ENCODE data around the gene LZTS2. TPM values are rescaled to one million over a fixed set of nuclear protein-coding genes. Genes with fewer than 3 reads are reported as not detected.

Gene LZTS2
- total RNA-seq, 1 experiment from 2014 or later = 69.1 TPM

GRCh38 chr10:100995181-100995580 is 4.4 kb upstream of the LZTS2 start:
- Histone ChIP-seq H3K23me2 (ENCODE audit: insufficient read length, low read depth, low read length, poor library complexity, severe bottlenecking) (peaks cover 26% of the 10 kb centered on the region), H4K20me1 (ENCODE audit: control insufficient read depth, insufficient read depth, insufficient read length) (no peaks in the 10 kb centered on the region), H2BK15ac (ENCODE audit: low read depth, low read length) (no peak overlapping the region), H3K4ac (ENCODE audit: low read depth, low read length) (no peak overlapping the region), H3K79me1 (ENCODE audit: insufficient read depth, low read depth, low read length, poor library complexity, severe bottlenecking) (no peaks in the 10 kb centered on the region), H2BK20ac (ENCODE audit: low read depth, low read length, poor library complexity, severe bottlenecking) (no peak overlapping the region), H3K9ac (ENCODE audit: extremely low read depth, insufficient read length, low read length) (no peak overlapping the region), H3K4me2 (ENCODE audit: insufficient read depth, insufficient read length, low read length) (no peak overlapping the region), H2AFZ (ENCODE audit: low read length) (no peak overlapping the region), H2BK120ac (ENCODE audit: low read depth, low read length, poor library complexity, severe bottlenecking) (no peak overlapping the region), H3K27ac (ENCODE audit: insufficient read length, low read depth, low read length) (no peak overlapping the region), H3K79me2 (ENCODE audit: insufficient read depth, low read length) (peaks cover 3% of the 10 kb centered on the region; the same call in 1 of the 2 replicates), H3K56ac (ENCODE audit: insufficient read length, low read depth, low read length) (no peak overlapping the region), H2AK5ac (ENCODE audit: insufficient read length, low read length) (no peak overlapping the region), H3K9me3 (ENCODE audit: control insufficient read depth, low read depth, low read length) (no peaks in the 10 kb centered on the region), H4K91ac (ENCODE audit: insufficient read length, low read depth, low read length) (no peak overlapping the region), H4K8ac (replicated peaks; ENCODE audit: insufficient read length, low read depth, low read length) (no peak overlapping the region), H3K4me1 (ENCODE audit: insufficient read depth, low read length) (peaks cover 2% of the 10 kb centered on the region; the same call in 1 of the 2 replicates), H4K5ac (ENCODE audit: insufficient read length, low read depth, low read length) (no peak overlapping the region), H3K27me3 (ENCODE audit: insufficient read depth, low read length) (no peaks in the 10 kb centered on the region), H2BK12ac (ENCODE audit: insufficient read length, low read depth, low read length) (no peak overlapping the region), H3K23ac (ENCODE audit: insufficient read length, low read depth, low read length) (no peak overlapping the region), H3K18ac (ENCODE audit: insufficient read length, low read depth, low read length) (no peak overlapping the region), H3T11ph (ENCODE audit: low read length) (no peak overlapping the region), H3K14ac (ENCODE audit: insufficient read depth, low read length) (no peak overlapping the region), H2BK5ac (ENCODE audit: insufficient read length, low read length) (no peak overlapping the region)
- no peak for DNase-seq
- Mint-ChIP-seq H3K9me3 (no peaks in the 10 kb centered on the region; a peak in 2 of 5 replicates), H3K27me3 (ENCODE audit: low read depth) (no peaks in the 10 kb centered on the region), H3K36me3 (ENCODE audit: insufficient read depth in 1 of 3, low read depth in 3 of 3) (peaks cover 31 to 43% (median 35%) of the 10 kb centered on the region in 3 experiments; a peak in 6 of 7 replicates), H3K4me3 (no peak overlapping the region; a peak in 1 of 5 replicates), H3K4me1 (peaks cover 27 to 28% of the 10 kb centered on the region in 2 experiments), H3K27ac (0 out of 7 replicates have a peak overlapping the region, but pooled peaks of 1 of the 3 experiments have one; percentile 11)
- no CpG with 5 or more reads among the region's 6 CpGs for WGBS (ENCODE audit: extremely low coverage, insufficient read length, low lambda C conversion rate)
- no peak for TF ChIP-seq CTCF (conservative IDR thresholded peaks at IDR 0.05)
